GM18517 (cell line): Measurements from ENCODE around the gene FAM241B.

ENCODE experiments used
- ATAC-seq: cut with Tn5 transposase; IDR thresholded peaks from one replicate; pipeline ENCODE4 v1.9.1; 2021; ENCODE audit warnings: mild to moderate bottlenecking, moderate library complexity; ENCODE audit not compliant: unreplicated experiment

Gene FAM241B

GRCh38 chr10:69662901-69663300 lies 32.9 kb downstream of the FAM241B start:
- no peak for ATAC-seq

DNA sequence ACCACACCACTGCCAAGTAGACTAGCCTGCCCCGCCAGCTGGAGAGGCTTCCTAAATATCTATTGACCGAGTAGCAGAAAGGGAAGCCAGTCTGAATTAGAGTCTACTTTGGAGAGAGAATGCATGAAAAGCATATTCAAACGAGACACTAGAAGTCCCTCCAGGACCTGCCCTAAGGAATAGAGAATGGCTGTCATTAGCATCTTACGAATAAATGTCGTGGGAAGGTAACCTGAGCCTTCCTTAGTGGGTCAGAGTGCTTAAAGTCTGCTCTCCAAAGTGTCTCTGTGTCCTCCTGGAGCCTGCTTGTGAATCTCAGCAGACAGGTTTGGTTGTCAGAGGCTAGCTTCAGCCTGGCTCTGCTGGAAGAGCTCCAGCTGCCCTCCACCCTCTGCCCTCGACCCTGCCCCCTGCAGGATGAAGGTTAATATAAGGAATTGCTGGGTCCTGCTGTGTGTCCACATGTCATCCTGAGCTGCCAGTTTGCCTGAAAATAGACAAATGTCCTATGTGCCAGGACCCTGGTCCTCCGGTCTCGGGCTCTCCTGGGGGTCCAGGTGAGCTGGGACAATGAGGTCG lies 33.4 kb downstream of the FAM241B start:
- no peak for ATAC-seq

DNA sequence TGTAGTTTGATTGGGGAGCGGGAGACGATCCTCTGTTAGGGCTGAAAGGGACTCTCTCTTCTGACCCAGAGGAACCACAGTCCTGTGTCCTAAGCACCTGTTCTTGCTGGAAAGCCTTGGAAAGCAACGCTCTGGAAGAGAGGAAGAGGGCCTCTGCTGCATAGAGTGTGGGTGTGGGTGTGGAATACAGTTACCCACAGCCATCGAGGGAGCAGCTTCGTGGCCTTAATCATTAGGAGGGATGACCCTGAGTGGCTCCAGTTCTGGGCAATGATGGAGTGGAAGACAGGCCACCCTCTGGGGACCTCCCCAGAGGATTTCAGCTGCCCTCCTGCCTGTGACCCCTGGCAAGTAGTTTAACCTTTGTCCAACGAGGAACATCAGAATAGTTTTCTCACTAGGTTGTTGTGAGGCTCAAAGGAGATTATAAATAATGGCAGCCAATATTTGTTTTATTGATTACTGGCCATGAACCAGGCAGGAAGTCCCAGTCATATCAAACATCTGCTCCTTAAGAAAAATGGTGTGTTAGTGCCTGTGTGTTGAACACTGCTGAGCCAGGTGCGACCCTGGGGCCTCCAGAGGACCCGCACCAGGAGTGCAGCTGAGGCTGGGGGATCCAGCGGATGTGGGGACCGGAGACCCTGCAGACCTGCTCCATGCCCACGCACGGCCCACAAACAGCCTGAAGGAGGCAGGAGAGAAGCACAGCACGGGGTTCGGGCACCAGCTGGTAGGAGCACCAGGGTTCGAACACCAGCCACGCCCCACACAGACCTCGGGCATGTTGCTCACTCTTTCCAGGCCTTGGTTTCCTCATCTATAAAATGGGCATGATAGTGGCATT lies 35.6 kb downstream of the FAM241B start:
- no peak for ATAC-seq

- ATAC-seq: no peak
Observed at GRCh38 chr10:69666756-69667155, 36.7 kb downstream of the FAM241B start.

DNA sequence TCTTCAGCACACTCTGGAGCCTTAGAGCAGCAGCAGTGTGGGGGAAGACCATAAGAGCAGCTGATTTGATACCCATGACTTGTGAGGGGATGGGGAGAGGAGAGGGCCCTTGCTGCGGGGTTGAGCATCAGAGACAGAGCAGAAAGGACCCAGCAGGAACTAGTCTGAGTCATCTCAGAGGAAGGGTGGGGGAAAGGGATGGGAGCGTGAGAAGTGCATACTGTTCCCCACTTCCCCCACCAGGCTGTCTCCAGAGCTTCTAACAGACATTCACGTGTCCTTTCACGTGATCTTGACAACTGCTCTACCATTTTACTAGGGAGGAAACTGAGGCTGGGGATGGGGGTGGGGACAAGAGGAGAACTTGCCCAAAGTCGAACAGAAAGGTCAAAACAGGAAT lies 38.7 kb downstream of the FAM241B start:
- no peak for ATAC-seq

DNA sequence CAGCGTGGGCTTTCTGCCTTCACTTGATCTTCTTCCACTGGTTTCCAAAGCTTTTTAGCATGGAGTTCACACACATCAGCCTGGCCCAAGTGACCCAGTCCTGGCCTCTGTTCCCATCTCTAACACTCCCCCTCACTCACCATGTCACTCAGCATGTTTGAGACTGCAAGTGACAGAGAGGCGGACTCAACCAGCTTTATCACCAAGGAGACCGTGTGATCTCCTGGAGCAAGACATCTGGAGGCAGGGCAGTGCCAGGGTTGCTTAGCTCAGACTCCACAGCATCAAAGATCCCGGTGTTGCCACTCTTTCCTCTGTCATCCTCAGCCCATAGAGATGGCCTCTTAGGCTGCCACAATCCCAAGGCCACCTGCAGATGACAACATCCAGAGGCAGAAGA lies 39.4 kb downstream of the FAM241B start:
- no peak for ATAC-seq

GRCh38 chr10:69673521-69673920 lies 43.5 kb downstream of the FAM241B start:
- ATAC-seq: no peak

- ATAC-seq: no peak
Observed at GRCh38 chr10:69674786-69675185, 44.7 kb downstream of the FAM241B start.

DNA sequence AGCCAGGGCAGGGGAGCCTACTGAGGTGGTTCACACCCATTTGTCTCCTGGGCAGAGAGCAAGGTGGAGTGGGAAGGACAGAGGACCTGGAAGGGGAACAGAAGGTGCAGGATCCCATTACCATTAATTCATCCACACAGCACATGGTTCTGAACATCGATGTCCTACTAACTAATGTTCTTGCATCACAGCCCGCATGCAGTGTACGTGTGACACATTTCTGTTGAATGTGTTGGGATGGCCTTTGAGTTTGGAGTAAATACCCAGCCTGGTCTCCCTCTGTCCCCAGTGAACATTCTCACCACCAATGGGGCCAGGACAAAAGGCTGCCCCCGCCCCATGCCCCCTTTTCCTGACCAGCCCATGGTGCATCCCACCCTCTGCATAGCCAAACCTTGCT lies 46.3 kb downstream of the FAM241B start:
- ATAC-seq: no peak

- no peak for ATAC-seq
Observed at GRCh38 chr10:69677985-69678654, 48.1 kb downstream of the FAM241B start.

- no peak for ATAC-seq
Observed at GRCh38 chr10:69679736-69680135, 49.7 kb downstream of the FAM241B start.

GRCh38 chr10:69680610-69681009 lies 50.6 kb downstream of the FAM241B start:
- ATAC-seq: no peak

DNA sequence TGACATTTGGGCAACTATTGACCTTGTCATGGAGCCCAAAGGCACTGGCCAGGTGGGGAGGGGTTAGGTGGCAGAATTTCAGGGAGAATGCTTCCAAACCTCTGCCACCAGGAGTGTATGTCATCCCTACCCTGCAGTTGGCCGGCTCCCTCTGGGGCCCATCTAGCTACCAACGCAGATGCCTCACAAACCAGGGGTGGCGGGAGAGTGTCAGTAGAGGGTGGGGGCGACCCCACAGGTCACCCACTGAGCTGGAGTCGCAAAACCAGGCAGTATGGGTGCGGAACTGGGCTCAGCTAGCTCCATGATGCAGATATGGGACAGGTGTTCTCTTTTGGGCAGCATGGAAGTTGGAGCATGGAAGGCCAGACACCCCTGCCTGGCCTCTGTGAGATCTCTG lies 51.4 kb downstream of the FAM241B start:
- no peak for ATAC-seq

DNA sequence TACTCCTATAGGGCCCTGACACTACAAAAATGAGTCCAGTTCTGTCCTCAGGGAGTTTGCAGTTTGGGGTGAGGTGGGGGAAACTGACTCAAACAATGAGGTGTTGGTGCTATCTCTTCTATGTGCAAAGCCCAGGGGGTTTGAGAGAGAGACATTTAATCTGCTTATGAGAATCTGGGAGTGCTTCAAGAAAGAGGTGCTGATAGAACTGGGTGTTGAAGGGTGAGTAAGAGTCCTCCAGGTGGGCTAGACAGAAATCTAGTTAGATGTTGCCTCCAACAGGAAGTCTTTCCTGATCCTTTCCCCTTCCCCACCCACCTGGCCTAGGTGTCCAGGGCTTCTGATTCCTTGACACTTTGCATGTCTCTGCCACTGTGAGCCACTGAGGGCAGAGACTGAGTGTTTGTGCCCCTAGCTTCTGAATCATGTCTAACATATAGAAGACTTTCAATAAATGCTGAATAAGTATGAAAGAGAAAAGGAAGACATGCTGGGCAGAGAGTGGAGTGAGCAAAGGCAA lies 53.0 kb downstream of the FAM241B start:
- no peak for ATAC-seq
